GM12801 (cell line): ENCODE results near the gene TRIM8.

Source experiments
- CTCF ChIP-seq: IDR thresholded peaks from one replicate; pipeline ENCODE4 v1.5.1; 2011; ENCODE audit warnings: control low read depth; ENCODE audit not compliant: insufficient read length; ENCODE audit errors: extremely low read depth

The TRIM8 gene

GRCh38 chr10:102677331-102678067, 33.2 kb downstream of the TRIM8 start:
- TF ChIP-seq CTCF = no peak

- no peak for TF ChIP-seq CTCF
Measured at GRCh38 chr10:102678068-102678400, 33.8 kb downstream of the TRIM8 start.

- no peak for TF ChIP-seq CTCF
Measured at GRCh38 chr10:102678842-102679289, 34.6 kb downstream of the TRIM8 start.

- TF ChIP-seq CTCF = no peak
Measured at GRCh38 chr10:102679596-102679995, 35.3 kb downstream of the TRIM8 start.

GRCh38 chr10:102681696-102682095, 37.4 kb downstream of the TRIM8 start:
- no peak for TF ChIP-seq CTCF

GRCh38 chr10:102682416-102682815, 38.1 kb downstream of the TRIM8 start:
- TF ChIP-seq CTCF = no peak

GRCh38 chr10:102682981-102683380, 38.7 kb downstream of the TRIM8 start:
- no peak for TF ChIP-seq CTCF

GRCh38 chr10:102683736-102684135, 39.5 kb downstream of the TRIM8 start:
- TF ChIP-seq CTCF = no peak
